IPS DF 4.7 (cell line): ENCODE results near the gene TFAP2B.

ENCODE experiments used
- DNase-seq: peaks from one replicate; pipeline ENCODE4 v3.0.0-alpha.2; 2013; ENCODE audit warnings: low spot score; ENCODE audit errors: extremely low read depth

Gene TFAP2B

DNA sequence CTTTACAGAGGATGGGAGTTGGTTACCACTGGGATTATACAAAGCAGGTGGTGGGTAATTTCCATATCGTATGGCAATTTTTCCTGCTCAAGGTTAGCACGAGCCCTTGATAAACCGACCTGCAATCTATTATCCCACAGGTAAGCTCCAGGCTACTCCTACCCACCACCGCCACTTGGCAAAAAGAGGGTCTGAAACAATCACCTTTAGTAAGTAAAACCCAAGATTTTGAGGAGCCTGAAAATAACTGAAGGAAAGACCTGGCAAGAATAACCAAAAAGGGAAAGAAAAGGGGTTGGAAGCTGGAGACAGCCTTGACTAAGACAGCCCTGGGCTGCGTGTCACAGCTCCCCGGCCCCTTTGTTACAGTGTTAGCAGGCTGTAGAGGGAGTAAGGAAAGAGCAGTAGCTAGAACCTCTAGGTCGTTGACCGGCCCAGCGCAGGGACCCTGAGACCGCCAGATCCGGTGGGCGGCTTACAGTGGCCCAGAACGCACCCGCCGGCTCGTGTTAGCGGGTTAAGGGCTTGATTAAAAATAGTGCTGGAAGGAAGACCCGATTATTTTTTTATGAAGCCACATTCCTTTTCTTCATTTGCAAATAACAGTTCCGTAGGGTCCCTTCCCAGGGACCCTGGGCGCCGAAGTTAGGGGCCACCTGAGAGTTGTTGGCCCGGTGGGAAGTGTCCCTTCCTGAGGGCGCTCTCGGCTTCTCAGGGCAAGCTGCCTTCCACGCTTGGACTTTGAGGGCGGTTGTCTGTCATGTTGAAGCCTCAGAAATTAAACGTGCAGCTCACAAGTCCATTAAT is 30.5 kb downstream of the TFAP2B start:
- no peak for DNase-seq

DNA sequence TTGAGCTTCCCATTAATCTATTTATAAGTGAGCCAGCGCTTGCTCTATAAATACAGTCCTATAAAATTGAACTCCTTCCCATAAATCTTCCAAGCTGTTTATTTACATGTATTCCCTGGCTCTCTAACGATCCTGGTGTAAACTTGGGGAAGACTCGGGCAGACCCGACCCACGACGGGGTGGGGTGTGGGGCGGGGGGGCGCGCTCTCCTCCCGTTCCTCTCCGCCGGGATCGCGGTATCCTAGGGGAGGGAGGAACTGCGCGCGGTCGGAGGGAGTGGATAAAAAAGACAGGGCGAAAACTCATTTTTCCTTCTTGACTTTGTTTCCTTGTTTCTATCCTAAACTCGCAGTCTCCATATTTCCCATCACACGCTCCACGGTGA is 31.1 kb downstream of the TFAP2B start:
- DNase-seq: no peak

DNA sequence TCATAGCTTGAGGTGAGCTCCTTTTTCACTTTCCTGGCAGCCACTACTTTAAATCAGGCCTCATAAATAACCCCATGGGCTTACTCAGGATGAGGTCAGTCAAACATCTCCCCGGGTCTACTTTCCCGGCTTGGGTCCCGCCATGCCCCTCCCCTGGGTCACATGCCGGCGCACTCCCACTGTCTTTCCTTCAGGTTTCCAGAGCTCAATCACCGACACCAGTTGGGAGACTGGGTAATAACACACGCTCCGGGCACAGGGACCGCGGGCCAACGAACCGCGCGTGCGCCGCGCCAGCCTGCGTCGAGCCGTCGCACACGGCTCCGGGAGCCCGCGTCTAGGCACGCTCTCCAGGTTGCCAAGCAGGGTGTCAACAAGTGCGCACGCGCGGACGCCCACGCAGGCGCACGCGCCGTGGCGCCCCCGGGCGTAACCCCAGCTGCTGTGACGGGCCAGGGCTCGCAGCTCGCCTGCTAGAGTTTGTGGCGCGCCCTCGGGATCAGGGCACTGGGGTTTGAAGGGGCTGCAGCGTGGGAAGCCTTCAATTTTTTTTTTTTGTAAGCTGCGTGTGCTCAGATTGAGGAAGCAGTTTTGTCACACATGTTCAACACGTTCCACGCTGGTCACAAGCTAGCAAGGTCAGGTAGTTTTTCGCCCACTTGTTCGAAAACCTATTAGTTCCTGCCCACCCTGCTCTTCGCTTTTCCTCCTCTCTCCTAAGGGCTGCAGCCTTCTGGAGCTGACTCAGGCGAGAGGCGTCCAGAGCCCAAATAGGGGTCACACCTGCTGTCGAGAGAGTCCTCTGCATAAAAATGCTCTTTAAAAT is 31.8 kb downstream of the TFAP2B start:
- DNase-seq: no peak

DNA sequence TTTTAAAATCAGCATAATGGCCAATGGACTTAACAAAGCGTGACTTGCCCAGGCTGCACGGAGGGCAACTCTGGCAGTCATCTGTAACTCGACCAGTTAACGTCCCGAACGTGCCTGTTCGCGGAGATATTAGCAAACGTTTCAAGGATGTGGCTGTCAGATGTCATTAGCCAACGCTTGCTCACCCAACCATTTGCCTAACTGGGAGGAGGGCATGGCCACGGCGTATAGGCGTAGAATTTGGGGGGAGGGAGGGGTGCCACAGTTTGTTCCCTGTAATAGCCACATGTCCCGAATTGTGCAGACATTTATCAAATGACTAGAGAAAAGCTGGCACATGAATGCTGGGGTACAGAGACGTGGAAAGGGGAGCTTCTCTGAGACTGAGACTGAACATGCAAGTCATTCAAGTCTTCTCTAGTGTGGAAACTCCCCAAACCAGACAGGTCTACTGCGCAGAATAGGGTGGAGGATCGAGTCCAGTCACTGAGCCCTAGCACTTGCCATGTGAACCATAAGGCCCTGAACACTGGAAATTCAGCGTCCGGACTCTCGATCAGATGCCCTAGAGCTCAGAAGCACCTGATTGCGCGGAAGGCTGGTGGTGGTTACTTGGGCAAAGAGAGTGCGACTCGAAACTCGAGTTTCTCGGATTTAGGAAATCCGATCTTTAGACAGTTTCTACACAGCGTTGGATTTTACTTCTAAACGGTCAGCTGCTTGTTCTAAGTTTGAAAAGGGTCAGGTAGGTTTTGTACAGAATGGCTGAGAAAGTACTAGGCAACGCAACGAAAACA is 32.6 kb downstream of the TFAP2B start:
- no peak for DNase-seq

DNA sequence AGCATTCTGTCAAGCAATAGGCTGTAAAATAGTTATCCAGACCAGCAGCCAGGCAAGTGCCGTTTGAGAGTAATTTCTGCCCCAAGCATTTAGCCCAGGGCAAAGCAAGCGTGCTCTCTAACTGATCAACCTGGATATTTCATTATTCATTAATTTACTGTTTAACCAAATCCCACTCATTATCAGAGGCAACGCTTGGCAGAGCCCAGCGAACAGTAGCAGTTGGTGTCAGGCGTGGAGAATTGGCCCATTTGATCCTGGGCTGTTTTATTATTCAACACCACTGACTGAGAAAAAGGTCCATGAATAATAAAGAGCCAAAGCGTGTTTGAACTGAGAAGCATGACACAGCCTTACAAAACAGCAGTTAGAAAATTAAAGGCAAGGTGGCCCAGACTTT is 35.3 kb downstream of the TFAP2B start:
- DNase-seq: no peak

DNA sequence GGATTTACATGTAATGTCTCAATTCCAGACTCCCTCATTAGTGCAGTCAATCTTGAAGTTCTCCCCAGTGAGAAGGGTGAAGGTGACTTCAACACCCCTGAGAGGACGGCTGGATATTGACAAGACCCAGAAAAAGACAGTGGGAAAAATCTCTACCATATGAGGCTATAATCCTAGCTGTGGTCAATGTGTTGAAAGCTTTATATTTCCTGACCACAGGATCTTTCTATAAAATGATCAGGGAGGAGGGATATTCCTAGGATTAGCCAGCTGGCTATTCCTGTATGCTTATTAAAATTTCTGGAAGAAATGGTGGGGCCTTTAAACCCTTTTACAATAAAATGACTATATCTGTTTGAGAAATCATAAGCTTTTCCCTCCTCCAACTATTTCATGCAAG is 43.0 kb downstream of the TFAP2B start:
- DNase-seq: no peak

DNA sequence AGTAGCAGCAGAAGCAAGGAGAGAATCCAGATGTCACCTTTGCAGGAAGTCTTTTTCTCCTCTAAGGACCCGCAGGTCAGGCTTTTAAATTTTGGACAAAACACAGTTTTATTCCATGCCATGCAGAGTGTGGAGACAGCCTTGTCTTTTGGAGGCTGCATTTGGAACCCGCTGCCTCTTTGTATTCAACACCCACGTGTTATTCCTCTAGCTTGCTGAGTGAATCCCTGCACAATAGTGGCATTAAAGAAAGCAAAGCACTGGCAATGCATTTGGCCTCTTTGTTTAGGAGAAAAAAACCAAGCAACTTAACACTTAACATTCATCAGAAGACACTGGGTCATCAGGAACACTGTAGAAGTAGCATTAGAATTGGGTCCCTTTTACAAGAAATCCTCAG is 43.5 kb downstream of the TFAP2B start:
- no peak for DNase-seq

DNA sequence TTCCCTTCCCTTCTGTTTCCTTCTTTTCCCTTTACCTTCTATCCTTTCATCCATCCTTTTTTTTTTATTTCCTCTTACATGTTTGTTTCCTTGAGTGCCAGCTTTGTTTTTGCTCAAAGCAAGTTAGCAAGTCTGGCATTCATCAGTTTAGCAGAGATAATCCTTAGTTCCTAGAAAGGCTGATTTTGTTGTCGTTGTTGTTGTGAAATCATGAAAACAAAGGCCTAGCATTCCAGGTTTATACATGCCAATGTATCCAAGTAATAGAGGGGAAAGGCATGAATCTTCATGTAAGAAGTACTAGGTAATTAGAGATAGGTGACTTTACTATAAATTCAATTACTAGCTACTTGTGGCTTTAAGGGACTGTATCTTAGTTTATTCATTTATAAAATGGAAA is 45.9 kb downstream of the TFAP2B start:
- no peak for DNase-seq

DNA sequence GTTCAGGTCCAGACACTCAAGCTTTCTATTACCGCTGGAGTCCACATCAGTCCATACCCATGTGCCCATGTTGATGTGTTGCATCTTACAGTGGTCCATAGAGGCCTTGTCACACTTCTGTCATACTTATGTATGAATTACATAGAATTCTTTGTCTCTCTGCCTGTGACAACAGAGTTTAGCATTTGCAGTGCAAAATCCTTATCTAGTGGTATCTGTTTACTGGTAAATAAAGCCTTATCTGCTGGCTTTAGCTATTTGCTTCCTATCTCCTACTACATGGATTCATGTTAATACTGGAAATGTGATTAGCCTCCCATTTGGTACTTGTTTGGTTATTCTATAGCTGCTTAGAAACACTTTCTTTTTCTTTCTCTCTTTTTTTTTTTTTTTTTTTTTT is 49.8 kb downstream of the TFAP2B start:
- no peak for DNase-seq

DNA sequence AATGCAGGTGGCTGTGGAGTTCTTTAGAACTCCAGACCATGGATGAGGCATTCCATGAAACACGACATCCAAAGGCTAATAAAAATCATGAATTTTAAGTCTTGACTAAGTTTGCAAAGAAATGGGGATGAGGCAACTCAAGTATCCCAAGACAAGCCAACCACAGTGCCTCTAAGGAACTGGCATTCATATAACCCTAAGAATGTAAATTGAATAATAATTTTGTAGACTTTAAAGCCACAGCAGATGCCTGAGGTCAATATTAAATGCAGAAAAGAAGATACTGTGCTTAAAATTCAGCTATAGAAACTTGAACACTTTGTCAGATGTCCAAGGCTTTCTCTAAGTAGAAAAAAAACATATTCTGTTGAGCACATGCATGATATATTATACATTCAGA is 54.5 kb downstream of the TFAP2B start:
- DNase-seq: no peak

DNA sequence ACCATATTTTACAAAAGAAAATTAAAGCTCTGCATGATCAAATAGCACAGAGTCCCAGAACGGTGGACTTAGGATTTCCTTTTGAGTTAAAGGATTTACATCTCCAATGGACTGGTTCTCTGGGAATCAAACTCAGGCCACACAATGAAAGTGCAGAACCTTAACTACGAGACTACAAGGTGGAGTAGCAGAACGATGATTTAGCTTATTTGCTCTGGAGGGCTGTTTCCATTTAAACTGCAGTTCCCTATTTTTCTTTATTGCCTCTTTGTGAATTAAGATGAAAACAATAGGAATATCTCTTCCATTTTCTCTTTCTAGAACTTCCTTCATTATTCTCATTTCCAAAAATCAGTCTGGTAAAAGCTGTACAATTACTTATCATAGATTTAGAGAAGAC is 65.7 kb downstream of the TFAP2B start:
- DNase-seq: no peak

DNA sequence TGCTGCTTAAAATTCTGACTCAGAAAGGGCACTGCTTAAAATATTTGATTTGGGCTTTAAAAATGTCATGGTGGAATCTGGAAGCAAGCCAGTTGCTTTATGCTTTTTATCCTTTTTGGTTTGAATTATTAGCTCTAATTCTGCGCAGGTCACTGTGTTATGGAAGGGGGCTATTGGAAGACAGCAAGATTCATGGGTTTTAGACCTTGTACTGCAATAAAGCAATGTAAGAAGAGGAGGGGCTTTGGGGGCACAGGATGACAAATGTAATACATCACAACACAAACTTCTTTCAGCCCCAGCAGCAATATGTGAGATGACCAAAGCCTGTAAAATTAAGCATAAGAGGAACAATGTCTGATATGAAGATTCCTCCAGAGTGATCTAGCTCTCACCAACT is 68.4 kb downstream of the TFAP2B start:
- DNase-seq: no peak

DNA sequence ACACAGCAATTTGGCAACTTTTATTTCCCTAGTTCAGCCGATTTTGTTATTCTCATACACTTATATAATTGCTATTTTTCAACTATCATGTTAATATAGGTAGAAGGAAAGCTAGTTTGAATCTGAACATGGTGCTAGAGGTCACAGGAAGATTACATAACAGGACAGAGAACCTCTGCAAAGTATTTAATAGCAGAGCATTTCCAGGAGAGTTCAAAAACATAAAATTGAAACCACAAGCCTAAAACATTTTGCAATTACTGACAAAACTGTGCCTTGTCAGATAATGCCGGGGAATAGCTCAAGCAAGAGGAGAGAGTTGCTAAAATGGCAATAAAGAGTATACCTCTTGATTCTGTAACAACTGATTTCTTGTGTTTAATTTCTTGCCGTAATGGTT is 70.8 kb downstream of the TFAP2B start:
- DNase-seq: no peak

DNA sequence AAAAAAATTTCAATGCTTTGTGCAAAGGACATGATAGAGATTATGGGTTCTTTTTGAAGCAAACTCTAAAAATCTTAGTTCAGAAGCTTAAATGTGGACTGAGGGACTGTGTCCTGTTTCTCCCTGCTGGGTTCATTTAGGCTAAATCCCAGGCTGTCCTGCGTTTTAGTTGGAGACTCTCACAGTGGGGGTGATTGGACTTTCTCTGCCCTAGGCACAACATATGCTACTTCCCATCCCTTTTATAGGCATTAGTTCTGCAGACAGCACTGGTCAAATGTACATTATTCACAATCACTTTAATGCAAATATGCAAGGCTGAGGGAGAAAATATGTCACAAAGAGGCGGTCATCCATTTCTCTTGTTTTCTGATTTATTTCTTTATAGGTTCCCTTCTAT is 71.3 kb downstream of the TFAP2B start:
- no peak for DNase-seq

DNA sequence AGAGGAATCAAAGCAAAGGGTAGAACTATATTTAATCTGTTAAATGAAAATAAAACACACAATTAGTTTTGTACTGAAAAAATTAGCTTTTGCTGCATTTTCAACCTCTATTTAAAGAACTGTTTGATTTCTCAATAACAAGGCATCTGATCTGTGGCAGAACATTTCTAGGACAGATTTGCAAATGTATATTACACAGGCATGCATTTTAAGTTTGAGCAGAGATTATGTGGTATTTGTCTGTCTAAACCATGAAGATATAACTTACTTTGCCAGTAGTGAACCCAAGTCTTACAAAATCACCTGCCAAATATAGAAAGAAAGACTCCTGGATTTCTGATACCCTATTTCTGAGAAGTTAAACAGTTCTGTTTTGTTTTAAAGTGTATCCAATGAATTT is 71.9 kb downstream of the TFAP2B start:
- DNase-seq: no peak

DNA sequence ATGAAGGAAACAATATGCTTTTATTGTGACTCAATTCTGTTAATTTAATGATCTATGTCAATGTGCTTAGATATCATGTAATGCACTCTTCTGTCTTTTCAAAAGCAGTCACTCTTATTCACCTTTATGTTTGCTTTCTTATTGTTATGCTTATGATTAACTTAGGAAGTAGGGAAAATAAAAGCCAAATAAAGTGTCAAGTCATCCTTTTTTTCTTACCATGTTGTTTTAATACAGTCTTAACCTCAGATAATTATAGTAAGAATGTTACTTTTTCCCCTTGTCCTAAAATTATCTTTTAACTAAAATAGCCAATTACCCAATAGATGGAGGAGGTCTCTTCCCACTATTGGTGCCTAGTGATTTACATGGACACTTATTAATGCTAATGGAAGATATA is 72.6 kb downstream of the TFAP2B start:
- no peak for DNase-seq
